ENCODE results near the gene POMP.

DNA sequence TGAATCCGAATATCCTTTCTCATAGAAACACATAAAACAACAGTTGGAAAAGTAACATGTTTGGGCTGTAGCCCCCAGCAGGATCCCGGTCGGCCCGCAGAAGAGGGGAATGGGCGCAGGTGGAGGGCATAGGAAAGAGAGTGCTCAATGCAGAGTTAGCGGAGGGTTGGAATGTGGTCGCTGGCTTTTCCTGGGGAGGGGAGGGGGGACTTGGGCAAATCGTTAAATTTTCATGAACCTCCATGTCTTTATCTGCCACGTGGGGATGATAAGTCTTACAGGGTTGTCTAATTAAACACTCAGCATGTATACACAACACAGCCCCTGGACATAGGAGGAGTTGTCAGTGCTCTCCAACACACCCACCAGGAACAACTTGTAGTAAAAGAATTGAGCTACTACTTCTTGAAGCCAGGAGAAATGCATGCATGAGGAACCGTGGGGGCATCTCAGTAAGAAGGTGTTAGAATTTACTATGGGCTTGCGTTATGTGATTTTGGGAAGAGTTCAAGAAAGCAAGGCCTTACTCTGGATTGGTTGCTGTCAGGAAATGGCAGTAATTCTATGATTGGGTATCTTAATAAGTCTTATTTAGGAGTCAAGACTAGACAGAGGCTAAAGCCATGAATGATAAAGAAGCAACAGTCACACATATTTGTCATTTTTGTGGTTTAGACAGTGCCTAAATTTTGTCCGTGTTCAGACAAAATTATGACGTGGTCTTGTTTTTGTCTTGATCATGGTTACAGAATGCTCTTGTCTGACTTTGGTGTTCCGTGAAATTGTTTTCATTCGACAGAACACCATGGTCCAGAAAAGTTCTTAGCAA, 60.5 kb downstream of the POMP start:
- TF ChIP-seq, protein P1, sequence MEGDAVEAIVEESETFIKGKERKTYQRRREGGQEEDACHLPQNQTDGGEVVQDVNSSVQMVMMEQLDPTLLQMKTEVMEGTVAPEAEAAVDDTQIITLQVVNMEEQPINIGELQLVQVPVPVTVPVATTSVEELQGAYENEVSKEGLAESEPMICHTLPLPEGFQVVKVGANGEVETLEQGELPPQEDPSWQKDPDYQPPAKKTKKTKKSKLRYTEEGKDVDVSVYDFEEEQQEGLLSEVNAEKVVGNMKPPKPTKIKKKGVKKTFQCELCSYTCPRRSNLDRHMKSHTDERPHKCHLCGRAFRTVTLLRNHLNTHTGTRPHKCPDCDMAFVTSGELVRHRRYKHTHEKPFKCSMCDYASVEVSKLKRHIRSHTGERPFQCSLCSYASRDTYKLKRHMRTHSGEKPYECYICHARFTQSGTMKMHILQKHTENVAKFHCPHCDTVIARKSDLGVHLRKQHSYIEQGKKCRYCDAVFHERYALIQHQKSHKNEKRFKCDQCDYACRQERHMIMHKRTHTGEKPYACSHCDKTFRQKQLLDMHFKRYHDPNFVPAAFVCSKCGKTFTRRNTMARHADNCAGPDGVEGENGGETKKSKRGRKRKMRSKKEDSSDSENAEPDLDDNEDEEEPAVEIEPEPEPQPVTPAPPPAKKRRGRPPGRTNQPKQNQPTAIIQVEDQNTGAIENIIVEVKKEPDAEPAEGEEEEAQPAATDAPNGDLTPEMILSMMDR (conservative IDR thresholded peaks at IDR 0.05 in 1 of 2, IDR thresholded peaks at IDR 0.05 in 1 of 2; ENCODE audit: low read depth in 1 of 2, low read length in 2 of 2) = no peak
- no peak for TF ChIP-seq EZH2 (IDR thresholded peaks at IDR 0.05; ENCODE audit: low read length, missing control alignments)
